ENCODE results near the gene USP6.
"Not testable (repeated sequence)": the region's sequence is repeated elsewhere in the genome, so short reads cannot be mapped to it uniquely, and the experiment has no call there.

The USP6 gene

DNA sequence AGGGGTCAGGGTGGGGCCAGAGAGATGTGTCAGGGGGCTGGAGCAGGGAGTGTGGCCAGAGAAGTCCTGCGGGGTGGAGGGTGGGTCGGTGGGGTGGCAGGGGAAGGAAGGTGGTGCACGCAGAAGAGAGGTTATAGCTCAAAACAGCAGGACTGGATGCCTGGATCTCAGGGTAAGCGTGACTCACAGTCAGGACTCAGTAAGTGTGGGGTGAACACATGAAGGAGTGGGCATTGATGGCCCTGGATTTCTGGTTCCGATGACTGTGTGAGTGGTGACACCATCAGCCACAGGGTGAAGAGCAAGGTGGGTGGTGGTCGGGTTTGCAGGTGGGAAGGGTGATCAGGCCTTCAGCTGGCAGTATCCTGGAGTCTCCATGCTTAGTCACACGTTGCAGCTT lies 6.2 kb downstream of the USP6 start:
- DNase-seq (ENCODE audit: low read depth) = not testable (repeated sequence)

DNA sequence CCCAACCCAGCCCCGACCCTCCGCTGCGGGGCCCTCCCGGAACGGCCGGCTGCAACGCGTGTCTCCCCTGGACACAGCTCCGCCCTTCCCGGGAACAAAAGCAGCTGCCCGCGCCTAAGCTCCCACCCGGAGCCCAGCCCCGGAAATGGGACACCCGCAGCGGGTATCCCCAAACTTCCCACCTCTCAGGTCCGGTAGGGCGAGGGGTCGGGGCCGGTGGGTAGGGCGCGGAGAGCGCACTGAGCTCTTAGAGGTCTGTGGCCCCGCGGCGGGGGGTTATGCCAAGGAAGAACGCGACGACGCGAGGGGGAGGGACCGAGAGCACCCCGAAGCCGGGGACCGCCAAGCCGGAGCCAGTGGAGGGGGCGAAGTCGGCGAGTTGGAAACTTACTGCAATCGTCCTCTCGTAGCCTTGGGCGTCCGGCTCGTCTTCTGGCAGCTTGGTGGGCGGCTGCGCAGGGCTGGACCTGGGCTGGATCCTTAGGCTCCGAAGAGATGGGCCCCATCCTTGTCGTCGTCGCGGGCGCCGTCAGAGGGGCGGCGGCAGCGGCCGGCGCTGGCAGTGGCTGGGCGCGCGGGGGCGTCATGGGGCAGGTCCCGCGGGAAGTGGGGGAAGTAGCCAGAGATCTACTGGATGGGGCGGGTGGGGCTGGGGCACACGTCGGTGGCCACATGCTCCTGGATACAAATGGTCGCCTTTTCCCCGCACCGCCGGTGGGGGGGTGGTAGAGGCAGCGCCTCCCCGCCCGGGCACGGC lies 6.9 kb downstream of the USP6 start:
- peak; percentile 15 for DNase-seq (ENCODE audit: low read depth)

DNA sequence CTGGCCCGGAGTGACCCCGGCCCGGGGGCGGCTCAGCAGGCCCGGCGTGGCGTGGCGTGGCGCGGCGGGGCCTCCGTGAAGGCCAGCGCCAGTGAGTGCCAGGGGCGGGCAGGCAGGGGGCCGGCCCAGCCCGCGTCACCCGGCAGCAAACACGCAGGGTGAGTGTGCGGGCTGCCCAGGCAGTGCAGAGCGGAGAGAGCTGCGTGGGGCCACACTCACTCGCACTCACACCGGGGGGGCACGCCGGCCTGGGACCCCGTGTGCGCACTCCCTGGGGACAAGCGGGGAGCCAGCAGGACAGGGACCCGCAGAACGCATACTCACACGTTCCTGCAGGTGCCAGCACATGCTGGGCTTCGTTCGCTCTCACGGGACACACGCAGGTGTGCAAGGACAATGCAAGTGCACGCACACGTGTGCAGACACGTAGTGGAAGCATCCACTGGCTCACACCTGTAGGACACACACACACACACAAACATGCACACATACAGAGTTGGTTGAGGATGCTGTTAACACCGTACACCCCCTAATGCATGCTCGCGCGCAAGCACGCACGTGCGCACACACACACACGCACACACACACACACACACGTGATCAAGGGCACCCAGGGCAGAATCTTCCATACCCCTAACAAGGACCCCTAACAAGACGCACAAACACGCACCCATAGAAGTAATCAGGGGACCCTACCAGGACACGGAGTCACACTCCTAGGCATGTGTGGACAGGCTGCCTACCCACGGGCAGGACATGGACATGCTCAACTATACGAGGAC lies 7.7 kb downstream of the USP6 start:
- DNase-seq (ENCODE audit: low read depth) = no peak

DNA sequence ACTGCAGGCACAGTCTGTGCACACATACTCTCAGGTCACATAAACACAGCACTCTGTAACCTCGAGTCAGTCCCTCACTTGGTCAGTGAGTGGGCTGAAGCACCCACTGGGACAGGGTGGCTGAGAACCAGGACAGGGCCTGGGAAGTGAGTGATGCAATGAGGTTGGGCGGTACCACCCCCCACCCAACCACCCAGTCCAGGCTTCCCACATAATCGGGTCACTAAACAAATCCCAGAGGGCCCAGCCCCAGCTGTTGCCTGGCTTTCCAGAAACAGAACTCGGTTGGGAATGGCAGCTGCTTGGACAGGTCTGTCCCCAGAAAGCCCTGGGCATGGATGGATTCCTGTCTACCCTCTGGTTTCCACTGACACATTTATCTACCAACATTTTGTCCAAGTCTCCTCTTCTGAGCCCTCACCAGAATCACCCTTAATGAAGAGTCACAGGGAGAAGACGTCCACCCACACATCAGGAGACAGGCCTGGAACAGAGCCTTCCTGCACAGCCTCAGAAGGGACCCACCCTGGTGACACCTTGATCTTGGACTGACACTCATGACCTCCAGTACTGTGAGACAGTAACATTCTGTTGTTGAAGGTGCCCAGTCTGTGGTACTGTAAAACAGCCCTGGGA lies 8.4 kb downstream of the USP6 start:
- DNase-seq (ENCODE audit: low read depth) = not testable (repeated sequence)

DNA sequence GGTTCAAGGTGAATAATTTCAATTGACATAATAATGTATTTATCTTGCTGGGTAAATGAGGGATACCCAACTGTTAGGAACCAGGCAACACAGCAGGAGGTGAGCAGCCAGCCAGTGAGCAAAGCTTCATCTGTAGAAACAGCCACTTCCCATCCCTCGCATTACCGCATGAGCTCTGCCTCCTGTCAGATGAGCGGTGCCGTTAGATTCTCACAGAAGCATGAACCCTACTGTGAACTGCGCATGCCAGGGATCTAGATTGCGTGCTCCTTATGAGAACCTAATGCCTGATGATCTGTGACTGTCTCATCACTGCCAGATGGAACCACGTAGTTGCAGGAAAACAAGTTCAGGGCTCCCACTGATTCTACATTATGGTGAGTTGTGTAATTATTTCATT lies 9.1 kb downstream of the USP6 start:
- not testable (repeated sequence) for DNase-seq (ENCODE audit: low read depth)

DNA sequence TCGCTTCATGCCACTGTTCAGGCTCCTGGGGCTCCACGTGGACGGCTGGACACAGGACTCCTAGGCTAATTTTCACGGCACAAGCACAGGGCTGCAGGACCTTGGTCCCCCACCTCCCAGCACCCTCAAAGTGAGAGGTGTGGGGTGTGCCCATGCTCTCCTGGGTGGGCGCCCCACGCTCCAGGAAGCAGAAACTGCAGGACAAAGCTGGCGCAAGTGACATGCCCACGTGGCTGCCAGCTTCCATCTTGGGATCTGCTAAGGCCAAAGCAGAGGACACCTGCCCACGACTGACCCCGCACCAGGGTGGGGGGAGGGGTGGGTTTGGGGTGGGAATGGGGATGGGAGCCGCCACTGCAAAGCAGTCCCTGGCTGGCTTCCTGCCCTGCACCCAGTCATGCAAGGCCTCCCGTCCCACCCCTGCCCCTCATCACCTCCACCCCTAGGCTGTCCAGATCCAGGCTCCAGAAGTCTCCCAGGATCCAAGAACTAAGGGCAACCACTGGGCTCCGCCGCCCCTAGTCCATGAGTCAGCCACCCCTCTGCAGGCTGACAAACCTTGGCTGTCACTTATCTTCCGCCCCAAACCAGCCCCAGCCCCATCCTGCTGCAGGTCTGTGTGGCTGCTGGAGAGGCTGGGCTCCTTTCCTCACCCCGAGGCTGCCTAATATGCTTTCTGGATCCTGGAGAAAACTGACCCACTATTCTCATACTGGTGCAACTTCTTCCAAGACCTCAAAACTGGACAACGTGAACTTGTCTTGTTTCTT lies 11.1 kb downstream of the USP6 start:
- DNase-seq (ENCODE audit: low read depth) = no peak

DNA sequence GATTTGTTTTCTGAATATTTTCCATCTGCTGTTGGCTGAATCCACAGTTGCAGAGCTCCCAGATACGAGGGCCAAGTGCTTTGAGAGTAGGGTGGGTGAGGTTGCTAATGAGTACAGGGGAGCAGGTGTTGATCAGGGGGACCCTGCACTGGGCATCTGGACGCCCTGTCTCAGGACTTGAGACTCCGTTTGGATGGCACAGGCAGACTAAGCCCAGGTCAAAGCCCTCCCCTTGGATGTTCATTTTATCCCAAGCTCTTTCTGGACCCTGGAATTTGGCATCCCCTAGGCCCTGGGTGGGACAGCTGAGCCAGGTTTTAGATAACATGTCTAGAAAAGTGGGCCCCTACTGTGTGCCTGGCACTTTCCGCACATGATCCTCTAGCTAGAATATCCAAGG lies 12.1 kb downstream of the USP6 start:
- DNase-seq (ENCODE audit: low read depth) = no peak

DNA sequence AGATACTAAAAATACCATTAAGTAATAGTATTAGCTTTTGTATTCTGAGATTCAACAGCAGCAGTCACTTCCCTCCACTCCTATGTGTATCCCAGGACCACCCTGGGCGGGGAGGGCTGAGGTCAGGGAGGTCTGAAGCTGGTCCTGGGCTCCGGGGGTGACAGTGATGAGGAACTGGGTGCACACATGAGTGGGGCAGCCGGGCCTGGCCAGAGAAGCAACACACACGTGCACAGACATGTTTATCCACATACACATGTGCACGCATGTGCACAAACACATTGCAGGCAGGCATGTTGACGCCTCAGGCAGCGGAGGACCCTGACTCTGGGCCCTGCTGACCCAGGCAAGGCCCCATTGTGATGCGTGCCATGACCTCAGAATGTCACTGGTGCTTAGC lies 12.6 kb downstream of the USP6 start:
- DNase-seq (ENCODE audit: low read depth) = not testable (repeated sequence)

DNA sequence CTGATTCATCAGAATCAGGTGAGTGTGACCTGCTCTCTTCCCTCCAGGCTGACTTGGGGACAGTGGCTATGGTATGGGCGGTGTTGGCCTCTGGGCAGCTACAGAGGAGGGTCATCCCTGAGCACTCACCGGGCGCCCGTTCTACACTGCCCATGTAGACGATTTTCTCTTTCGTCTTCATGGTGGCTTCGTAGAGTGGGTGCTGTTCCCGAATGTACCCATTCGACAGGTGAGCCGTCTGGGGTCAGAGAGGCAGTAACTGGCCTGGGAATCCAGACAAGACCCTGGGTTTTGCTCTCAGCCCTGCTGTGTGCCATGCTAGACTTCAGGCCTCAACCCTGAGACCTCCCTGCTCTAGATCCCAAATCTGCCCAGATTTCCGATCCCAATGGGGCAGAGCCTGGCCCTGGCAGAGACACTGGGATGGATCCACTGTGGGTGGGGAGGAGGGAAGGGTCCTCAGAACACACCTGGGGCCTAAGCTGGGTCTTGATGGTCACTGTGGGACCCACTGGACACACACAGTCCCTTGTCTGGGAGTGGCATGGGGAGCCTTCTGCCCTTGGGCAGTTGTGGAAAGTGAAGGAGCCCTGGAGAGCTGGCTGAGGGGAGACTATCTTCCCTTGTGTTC lies 13.2 kb downstream of the USP6 start:
- no peak for DNase-seq (ENCODE audit: low read depth)

DNA sequence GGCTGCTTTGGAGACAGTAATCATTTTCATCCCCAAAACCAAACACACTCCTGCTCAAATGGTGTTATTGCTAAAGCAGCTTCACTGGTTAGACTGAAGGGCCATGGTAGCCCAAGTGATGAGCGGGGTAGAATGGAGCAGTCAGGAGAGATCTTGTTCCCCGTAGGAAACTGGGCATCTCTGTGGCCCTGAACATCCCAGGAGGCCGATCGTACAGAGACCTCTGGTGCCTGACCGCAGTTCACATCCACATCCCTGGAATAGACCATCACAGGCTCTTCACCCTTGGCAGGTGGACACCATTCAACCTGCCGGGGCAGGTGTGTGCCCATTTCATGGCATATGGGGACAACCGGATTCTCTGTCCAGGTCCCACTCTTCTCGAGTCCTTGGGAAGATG lies 13.9 kb downstream of the USP6 start:
- not testable (repeated sequence) for DNase-seq (ENCODE audit: low read depth)

DNA sequence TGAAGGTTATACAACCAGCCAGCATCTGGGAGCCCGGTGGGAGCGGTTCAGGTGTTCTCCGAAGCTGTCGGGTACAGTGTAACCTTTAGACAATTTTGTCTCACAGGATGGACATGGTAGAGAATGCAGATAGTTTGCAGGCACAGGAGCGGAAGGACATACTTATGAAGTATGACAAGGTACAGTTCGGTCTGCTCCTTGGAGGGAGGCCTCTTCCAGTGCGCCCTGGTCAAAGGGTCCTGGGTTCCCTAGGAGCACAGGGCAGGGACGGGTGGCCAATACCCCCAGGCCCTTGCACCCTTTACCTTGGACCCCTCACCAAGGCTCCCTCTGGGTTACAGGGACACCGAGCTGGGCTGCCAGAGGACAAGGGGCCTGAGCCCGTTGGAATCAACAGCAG lies 14.4 kb downstream of the USP6 start:
- not testable (repeated sequence) for DNase-seq (ENCODE audit: low read depth)

DNA sequence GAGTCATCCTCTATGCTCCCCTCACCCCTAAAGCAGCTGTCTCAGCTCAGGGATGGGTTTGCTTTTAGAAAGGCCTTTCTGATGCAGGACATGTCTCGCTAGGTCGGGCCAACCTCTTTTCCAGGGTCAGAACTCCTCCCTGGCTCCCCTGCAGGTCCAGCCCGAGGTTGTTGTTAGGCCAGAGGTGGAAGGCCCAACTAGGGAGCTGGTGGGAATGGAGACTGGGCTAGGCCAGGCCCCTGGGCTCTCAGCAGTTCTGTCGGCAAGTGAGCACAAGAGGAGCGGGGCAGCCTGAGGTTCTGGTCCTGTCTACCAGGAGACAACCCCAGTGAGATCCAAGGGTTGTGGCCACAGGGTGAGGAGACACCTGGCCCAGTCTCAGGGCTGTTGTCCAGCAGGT lies 14.9 kb downstream of the USP6 start:
- not testable (repeated sequence) for DNase-seq (ENCODE audit: low read depth)

DNA sequence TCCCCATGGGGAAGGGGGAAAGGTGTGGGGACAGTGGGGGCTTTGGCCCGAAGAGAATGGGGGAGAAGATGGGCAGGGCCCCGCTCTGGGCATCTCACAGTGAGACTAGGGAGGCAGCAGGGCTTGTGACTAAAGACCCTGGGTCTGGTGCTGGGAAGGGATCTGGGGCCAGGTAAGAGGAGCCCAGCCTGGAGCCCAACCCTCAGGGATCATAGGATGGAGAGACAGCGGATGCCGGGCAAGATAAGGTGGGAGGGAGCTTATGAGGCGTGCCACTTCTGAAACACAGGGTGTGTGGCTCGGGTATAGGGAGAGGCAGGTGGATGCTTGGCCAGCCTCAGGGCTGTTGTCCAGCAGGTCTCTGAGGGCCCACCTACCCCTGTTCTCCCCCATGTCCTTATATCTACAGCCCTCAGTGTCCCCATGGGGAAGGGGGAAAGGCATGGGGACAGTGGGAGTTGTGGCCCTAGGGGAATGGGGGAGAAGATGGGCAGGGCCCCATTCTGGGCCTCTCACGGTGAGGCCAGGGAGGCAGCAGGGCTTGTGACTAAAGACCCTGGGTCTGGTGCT lies 15.4 kb downstream of the USP6 start:
- DNase-seq (ENCODE audit: low read depth) = no peak

DNA sequence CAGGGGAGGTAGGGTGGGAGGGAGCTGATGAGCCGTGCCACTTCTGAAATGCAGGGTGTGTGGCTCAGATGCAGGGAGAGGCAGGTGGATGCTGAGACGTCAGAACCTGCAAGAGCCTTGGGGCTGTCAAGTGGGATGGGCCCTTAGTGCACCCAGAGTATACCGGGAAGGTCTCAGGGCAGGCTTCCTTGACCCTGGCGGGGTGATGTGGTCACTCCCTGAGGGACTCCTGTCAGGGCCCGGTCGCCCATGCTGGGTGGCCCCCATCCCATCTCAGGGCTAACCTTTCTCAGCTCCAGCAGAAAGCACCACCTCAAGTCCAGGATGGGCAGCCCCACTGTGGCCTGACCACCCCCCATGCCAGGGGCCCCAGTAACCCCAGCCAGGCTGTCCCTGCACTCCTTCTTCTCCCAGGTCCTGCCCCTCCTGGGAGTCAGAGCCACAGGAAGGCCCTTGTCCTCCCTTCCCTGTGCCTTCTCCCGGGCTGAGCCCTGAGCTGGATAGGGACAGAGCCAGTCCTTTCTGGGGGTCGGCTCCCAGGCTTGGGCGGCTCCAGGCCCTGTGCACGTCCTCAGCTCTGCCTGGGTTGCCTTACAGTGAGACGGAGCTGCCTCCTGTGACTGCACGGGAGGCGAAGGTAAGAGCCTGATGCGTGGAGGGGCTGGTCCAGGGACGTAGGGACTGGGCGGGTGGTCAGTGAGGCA lies 16.1 kb downstream of the USP6 start:
- DNase-seq (ENCODE audit: low read depth) = not testable (repeated sequence)

DNA sequence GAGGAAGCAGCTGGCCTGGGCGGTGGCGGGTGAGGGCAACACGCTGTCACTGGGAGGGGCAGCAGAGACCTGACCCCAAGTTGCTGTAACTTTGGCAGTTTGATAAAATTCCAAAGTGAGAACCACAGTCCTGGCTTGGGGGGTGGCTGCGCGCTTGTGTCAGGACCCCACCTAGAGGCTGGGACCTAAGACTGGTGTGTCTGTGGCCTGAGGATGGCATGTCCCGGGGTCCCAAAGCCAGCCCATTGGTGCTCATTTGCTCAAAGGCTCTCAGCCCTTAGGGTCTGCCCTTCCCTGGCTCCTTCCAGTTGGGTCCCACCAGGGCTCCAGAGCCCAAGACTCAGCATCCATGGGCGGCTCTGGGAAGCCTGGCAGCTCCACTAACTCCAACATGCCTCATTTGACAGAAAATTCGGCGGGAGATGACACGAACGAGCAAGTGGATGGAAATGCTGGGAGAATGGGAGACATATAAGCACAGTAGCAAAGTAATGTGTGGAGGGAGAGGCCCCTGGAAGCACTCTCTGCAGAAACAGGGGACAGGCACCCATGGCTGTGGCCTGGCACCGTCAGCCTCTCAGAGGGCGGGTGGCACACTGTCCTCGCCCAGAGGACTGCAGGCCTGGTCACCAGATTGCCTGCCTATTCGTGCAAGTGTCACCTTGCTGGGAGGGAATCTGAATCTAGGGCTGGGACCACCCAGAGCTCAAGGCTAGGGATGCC lies 16.8 kb downstream of the USP6 start:
- DNase-seq (ENCODE audit: low read depth) = not testable (repeated sequence)

DNA sequence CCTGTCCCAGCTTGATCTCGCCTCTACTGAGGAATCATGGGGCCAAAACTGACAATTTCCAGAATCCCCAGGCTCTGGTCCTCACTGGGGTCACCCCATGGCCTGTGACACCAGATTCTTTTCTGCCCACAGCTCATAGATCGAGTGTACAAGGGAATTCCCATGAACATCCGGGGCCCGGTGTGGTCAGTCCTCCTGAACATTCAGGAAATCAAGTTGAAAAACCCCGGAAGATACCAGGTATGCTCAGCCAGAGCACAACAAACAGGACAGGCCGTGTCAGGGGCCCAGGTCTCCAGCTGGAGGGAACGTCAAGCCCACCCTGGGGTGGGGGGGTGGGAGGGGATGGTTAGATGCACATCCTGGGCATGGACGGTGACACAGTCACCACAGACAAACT lies 17.5 kb downstream of the USP6 start:
- DNase-seq (ENCODE audit: low read depth) = no peak

DNA sequence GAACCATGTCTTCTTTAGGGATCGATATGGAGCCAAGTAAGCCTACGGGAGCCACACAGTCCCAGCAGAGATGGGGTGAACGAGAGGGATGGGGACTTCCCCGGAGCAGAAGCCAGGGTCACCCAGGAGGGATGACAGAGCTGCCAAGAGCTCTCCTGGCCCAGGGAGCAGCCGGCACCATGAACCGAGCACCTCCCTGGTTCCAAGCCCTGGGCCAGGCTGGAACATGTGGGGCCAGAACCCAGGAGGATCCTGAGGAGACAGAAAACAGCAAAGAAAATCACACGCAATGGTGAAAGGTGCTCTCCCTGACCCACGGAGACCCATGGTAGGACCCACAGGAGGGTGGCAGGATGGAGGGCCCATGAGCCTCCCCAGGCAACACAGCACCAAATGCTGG lies 18.1 kb downstream of the USP6 start:
- DNase-seq (ENCODE audit: low read depth) = not testable (repeated sequence)

DNA sequence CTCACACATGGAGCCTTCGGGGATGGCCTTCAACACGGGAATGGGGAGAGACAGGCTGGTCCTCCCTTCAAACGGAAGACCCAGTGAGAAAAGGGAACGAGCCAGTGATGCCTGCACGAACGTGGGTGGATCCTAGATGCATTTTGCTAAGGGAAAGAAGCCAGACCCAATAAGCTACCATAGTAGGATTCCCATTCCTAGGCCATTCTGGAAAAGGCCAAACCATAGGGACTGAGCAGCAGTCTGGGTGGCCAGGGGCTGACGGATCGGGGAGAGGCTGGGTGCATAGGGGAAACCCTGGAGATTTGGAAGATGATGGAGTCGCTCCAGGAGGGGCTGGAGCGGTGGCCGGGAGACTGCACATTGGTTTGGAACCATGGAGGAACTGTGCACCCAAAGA lies 18.7 kb downstream of the USP6 start:
- not testable (repeated sequence) for DNase-seq (ENCODE audit: low read depth)

DNA sequence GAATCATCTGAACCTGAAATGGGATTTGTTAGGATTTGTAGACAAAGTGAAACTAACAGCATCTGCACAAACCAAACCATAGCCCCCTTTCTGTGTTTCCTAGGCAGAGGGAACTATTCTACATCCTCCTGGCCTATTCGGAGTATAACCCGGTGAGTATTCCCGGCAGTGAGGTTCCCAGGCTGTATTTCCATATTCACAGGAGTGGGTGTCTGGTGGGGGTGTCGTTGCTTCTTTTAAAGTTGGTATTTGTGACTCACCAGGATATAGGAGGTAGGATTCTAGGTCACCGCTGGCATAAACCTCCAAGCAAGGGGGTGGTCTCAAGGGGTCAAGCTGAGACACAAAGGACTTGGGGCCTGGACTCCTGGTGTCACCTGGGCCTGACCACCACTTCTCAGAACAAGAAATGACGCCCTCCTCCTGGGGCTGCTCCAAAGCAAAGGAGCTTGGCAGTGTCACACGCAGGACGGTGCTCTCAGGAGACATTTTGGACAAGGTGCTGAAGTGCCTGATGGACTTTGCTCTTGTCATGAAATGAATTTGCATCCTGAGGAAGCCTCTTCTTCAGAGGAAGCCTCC lies 19.4 kb downstream of the USP6 start:
- peak; percentile 25 for DNase-seq (ENCODE audit: low read depth)
